Tibial nerve (tissue), 4 donors: ENCODE measurements around the gene DDX39B.

Experiments
- CTCF ChIP-seq, 5 experiments: fragments of 200-600 bp in 3 of 5; fragments of 450-650 bp in 2 of 5; sonication (generic) in 3 of 5; IDR thresholded peaks; one replicate each; pipeline ENCODE4 v1.5.1; 2016 to 2019; ENCODE audit warnings: antibody characterized with exemption in 5 of 5, mild to moderate bottlenecking in 3 of 5, moderate library complexity in 2 of 5
- EP300 ChIP-seq, 2 donors: sonication (generic); formaldehyde crosslinking; IDR thresholded peaks; one replicate each; pipeline ENCODE4 v1.6.1; 2017; ENCODE audit warnings: antibody characterized with exemption in 2 of 2, mild to moderate bottlenecking in 1 of 2
- POLR2A ChIP-seq, 2 donors: fragments of 450-650 bp; IDR thresholded peaks; one replicate each; pipeline ENCODE4 v1.6.1; 2017; ENCODE audit warnings: antibody characterized with exemption in 2 of 2, mild to moderate bottlenecking in 2 of 2, moderate library complexity in 2 of 2

- TF ChIP-seq CTCF (IDR thresholded peaks at IDR 0.05) (no peak), POLR2A (IDR thresholded peaks at IDR 0.05) (no peak), EP300 (IDR thresholded peaks at IDR 0.05) (no peak)
Observed at GRCh38 chr6:31483392-31483791, 58.4 kb downstream of the DDX39B start.
